CD4-positive, alpha-beta T cell treated with Interleukin-1 beta for 1 hour (primary cell): Measurements from ENCODE around the gene THEMIS.
"Not testable (repeated sequence)": the region's sequence is repeated elsewhere in the genome, so short reads cannot be mapped to it uniquely, and the experiment has no call there.

ENCODE experiments used
- DNase-seq, 2 donors: peaks; one replicate each; pipeline ENCODE4 v3.0.0-alpha.2; 2020 to 2022

Gene THEMIS

GRCh38 chr6:127716465-127716864 is 184.4 kb downstream of the THEMIS start:
- DNase-seq, result no peak

GRCh38 chr6:127710668-127711067 is 190.2 kb downstream of the THEMIS start:
- DNase-seq, result no peak

GRCh38 chr6:127706216-127706615 is 194.6 kb downstream of the THEMIS start:
- no peak for DNase-seq

- DNase-seq, result no peak
Measured at GRCh38 chr6:127695108-127695507, 205.8 kb downstream of the THEMIS start.

GRCh38 chr6:127691146-127691545 is 209.7 kb downstream of the THEMIS start:
- DNase-seq, result no peak

- DNase-seq, result no peak
Measured at GRCh38 chr6:127690588-127690987, 210.3 kb downstream of the THEMIS start.

- no peak for DNase-seq
Measured at GRCh38 chr6:127690092-127690491, 210.8 kb downstream of the THEMIS start.

- DNase-seq, result not testable (repeated sequence)
Measured at GRCh38 chr6:127687490-127687889, 213.4 kb downstream of the THEMIS start.

GRCh38 chr6:127686084-127686483 is 214.8 kb downstream of the THEMIS start:
- no peak for DNase-seq

- DNase-seq, result no peak
Measured at GRCh38 chr6:127684501-127684900, 216.4 kb downstream of the THEMIS start.
